NCI-H1105 treated with DMSO at 0.1 percent for 48 hours (cell line): ENCODE data around the gene WNT5A.

Source experiments
- DNase-seq: peaks from one replicate; lab custom pipeline; 2025; lab: John Stamatoyannopoulos, UW

WNT5A gene

GRCh38 chr3:55486857-55487380, at the start of gene WNT5A:
Gene WNT5A (minus strand): TSS chr3:55487306. CDS start chr3:55486985, 321 bp downstream.
- DNase-seq = peak; percentile 45

- no peak for DNase-seq
Measured at GRCh38 chr3:55534876-55535275, 47.8 kb upstream of the WNT5A start.

GRCh38 chr3:55532806-55533205, 45.7 kb upstream of the WNT5A start:
- no peak for DNase-seq

GRCh38 chr3:55531321-55531720, 44.2 kb upstream of the WNT5A start:
- DNase-seq = no peak

- DNase-seq = no peak
Measured at GRCh38 chr3:55527361-55527760, 40.3 kb upstream of the WNT5A start.

- no peak for DNase-seq
Measured at GRCh38 chr3:55526332-55527030, 39.4 kb upstream of the WNT5A start.

GRCh38 chr3:55525436-55525835, 38.3 kb upstream of the WNT5A start:
- no peak for DNase-seq

GRCh38 chr3:55524565-55525244, 37.6 kb upstream of the WNT5A start:
- no peak for DNase-seq

GRCh38 chr3:55523471-55523870, 36.4 kb upstream of the WNT5A start:
- DNase-seq = no peak

- no peak for DNase-seq
Measured at GRCh38 chr3:55521738-55522421, 34.8 kb upstream of the WNT5A start.

GRCh38 chr3:55521064-55521737, 34.1 kb upstream of the WNT5A start:
- no peak for DNase-seq

GRCh38 chr3:55519019-55519418, 31.9 kb upstream of the WNT5A start:
- DNase-seq = no peak

- no peak for DNase-seq
Measured at GRCh38 chr3:55518451-55518850, 31.3 kb upstream of the WNT5A start.

GRCh38 chr3:55516392-55517030, 29.4 kb upstream of the WNT5A start:
- DNase-seq = no peak

- DNase-seq = no peak
Measured at GRCh38 chr3:55515550-55516246, 28.6 kb upstream of the WNT5A start.

GRCh38 chr3:55514962-55515361, 27.9 kb upstream of the WNT5A start:
- DNase-seq = no peak

- DNase-seq = no peak
Measured at GRCh38 chr3:55512571-55513343, 25.7 kb upstream of the WNT5A start.

- DNase-seq = no peak
Measured at GRCh38 chr3:55511895-55512570, 24.9 kb upstream of the WNT5A start.

- DNase-seq = no peak
Measured at GRCh38 chr3:55508335-55508734, 21.2 kb upstream of the WNT5A start.

GRCh38 chr3:55507808-55508207, 20.7 kb upstream of the WNT5A start:
- DNase-seq = no peak
